Left hindlimb (tissue), 1 donor: ENCODE measurements around the gene BFAR.
"Not testable (repeated sequence)": the region's sequence is repeated elsewhere in the genome, so short reads cannot be mapped to it uniquely, and the experiment has no call there.

Experiments used
- DNase-seq: peaks from one replicate; pipeline ENCODE4 v3.0.0-alpha.2; 2018

The BFAR gene

GRCh38 chr16:14701859-14702258 lies 69.1 kb downstream of the BFAR start:
- not testable (repeated sequence) for DNase-seq

GRCh38 chr16:14702672-14703071 lies 69.9 kb downstream of the BFAR start:
- DNase-seq, result not testable (repeated sequence)

- DNase-seq, result not testable (repeated sequence)
Measured at GRCh38 chr16:14703156-14704011, 70.6 kb downstream of the BFAR start, which contains the start of gene NPIPA3. Gene NPIPA3, plus strand, starts transcription at chr16:14703411. Its CDS starts 5,533 bp downstream, at chr16:14708944.
